HG02571 (cell line): ENCODE measurements around the gene NRF1.

Source experiments
- ATAC-seq: cut with Tn5 transposase; IDR thresholded peaks from one replicate; pipeline ENCODE4 v1.9.1; 2021; ENCODE audit warnings: mild to moderate bottlenecking, moderate library complexity; ENCODE audit not compliant: unreplicated experiment

The NRF1 gene

GRCh38 chr7:129724796-129725195 lies 113.3 kb downstream of the NRF1 start:
- ATAC-seq, result no peak

- no peak for ATAC-seq
Measured at GRCh38 chr7:129728875-129729467, 117.5 kb downstream of the NRF1 start.

GRCh38 chr7:129729511-129729910 lies 118.0 kb downstream of the NRF1 start:
- no peak for ATAC-seq

GRCh38 chr7:129730159-129730558 lies 118.6 kb downstream of the NRF1 start:
- ATAC-seq, result no peak

- ATAC-seq, result no peak
Measured at GRCh38 chr7:129734400-129734799, 122.9 kb downstream of the NRF1 start.

- no peak for ATAC-seq
Measured at GRCh38 chr7:129739427-129739826, 127.9 kb downstream of the NRF1 start.

- no peak for ATAC-seq
Measured at GRCh38 chr7:129740574-129741410, 129.3 kb downstream of the NRF1 start.

- ATAC-seq, result no peak
Measured at GRCh38 chr7:129741743-129742213, 130.3 kb downstream of the NRF1 start.

- no peak for ATAC-seq
Measured at GRCh38 chr7:129742256-129742655, 130.7 kb downstream of the NRF1 start.

GRCh38 chr7:129746857-129747529 lies 135.5 kb downstream of the NRF1 start:
- ATAC-seq, result no peak

- ATAC-seq, result no peak
Measured at GRCh38 chr7:129748356-129749109, 137.0 kb downstream of the NRF1 start.

GRCh38 chr7:129750091-129750490 lies 138.6 kb downstream of the NRF1 start:
- ATAC-seq, result no peak

- no peak for ATAC-seq
Measured at GRCh38 chr7:129750501-129750900, 139.0 kb downstream of the NRF1 start.

- no peak for ATAC-seq
Measured at GRCh38 chr7:129751916-129752315, 140.4 kb downstream of the NRF1 start.

GRCh38 chr7:129752760-129753159 lies 141.2 kb downstream of the NRF1 start:
- ATAC-seq, result no peak

GRCh38 chr7:129754406-129754805 lies 142.9 kb downstream of the NRF1 start:
- ATAC-seq, result no peak

- ATAC-seq, result no peak
Measured at GRCh38 chr7:129757991-129758390, 146.5 kb downstream of the NRF1 start.

- ATAC-seq, result no peak
Measured at GRCh38 chr7:129762387-129762969, 151.0 kb downstream of the NRF1 start.

- no peak for ATAC-seq
Measured at GRCh38 chr7:129764247-129765084, 152.9 kb downstream of the NRF1 start.

GRCh38 chr7:129765352-129765751 lies 153.8 kb downstream of the NRF1 start:
- no peak for ATAC-seq
